GM21423 (cell line): Measurements from ENCODE around the gene TPP1.

Experiments used
- ATAC-seq: cut with Tn5 transposase; IDR thresholded peaks from one replicate; pipeline ENCODE4 v1.9.1; 2021; ENCODE audit warnings: mild to moderate bottlenecking, moderate library complexity; ENCODE audit not compliant: unreplicated experiment

The TPP1 gene

GRCh38 chr11:6647836-6648235 lies 28.6 kb upstream of the TPP1 start:
- ATAC-seq: no peak

- ATAC-seq: peak; percentile 95
Observed at GRCh38 chr11:6646918-6647679, 27.9 kb upstream of the TPP1 start.

- ATAC-seq: no peak
Observed at GRCh38 chr11:6646576-6646917, 27.3 kb upstream of the TPP1 start.

- ATAC-seq: no peak
Observed at GRCh38 chr11:6646071-6646470, 26.8 kb upstream of the TPP1 start.

- no peak for ATAC-seq
Observed at GRCh38 chr11:6642957-6643356, 23.7 kb upstream of the TPP1 start.

- no peak for ATAC-seq
Observed at GRCh38 chr11:6640985-6641701, 21.9 kb upstream of the TPP1 start.

- no peak for ATAC-seq
Observed at GRCh38 chr11:6640036-6640984, 21.1 kb upstream of the TPP1 start.

- ATAC-seq: no peak
Observed at GRCh38 chr11:6638429-6638828, 19.2 kb upstream of the TPP1 start.

GRCh38 chr11:6637871-6638270 lies 18.6 kb upstream of the TPP1 start:
- ATAC-seq: no peak

GRCh38 chr11:6636480-6636879 lies 17.3 kb upstream of the TPP1 start:
- ATAC-seq: no peak

- ATAC-seq: no peak
Observed at GRCh38 chr11:6635082-6635932, 16.1 kb upstream of the TPP1 start.

- ATAC-seq: no peak
Observed at GRCh38 chr11:6634534-6634933, 15.3 kb upstream of the TPP1 start.

GRCh38 chr11:6633422-6634408 lies 14.5 kb upstream of the TPP1 start:
- ATAC-seq: no peak

GRCh38 chr11:6632116-6633073 lies 13.2 kb upstream of the TPP1 start:
- ATAC-seq: no peak

GRCh38 chr11:6631361-6631890 lies 12.2 kb upstream of the TPP1 start:
- no peak for ATAC-seq

- ATAC-seq: no peak
Observed at GRCh38 chr11:6630632-6631291, 11.5 kb upstream of the TPP1 start.

GRCh38 chr11:6629892-6630631 lies 10.8 kb upstream of the TPP1 start:
- ATAC-seq: no peak
